SK-N-MC (cell line): ENCODE measurements around the gene NOC2L.

ENCODE experiments used
- EZH2 ChIP-seq: fragments of 200-600 bp; sonication (generic); IDR thresholded peaks from one replicate; pipeline ENCODE4 v1.6.1; 2017; ENCODE audit warnings: antibody characterized with exemption
- POLR2AphosphoS5 ChIP-seq: IDR thresholded peaks from 2 replicates; pipeline ENCODE4 v1.6.1; 2012; ENCODE audit warnings: mild to moderate bottlenecking, low read depth, low read length, borderline replicate concordance

DNA sequence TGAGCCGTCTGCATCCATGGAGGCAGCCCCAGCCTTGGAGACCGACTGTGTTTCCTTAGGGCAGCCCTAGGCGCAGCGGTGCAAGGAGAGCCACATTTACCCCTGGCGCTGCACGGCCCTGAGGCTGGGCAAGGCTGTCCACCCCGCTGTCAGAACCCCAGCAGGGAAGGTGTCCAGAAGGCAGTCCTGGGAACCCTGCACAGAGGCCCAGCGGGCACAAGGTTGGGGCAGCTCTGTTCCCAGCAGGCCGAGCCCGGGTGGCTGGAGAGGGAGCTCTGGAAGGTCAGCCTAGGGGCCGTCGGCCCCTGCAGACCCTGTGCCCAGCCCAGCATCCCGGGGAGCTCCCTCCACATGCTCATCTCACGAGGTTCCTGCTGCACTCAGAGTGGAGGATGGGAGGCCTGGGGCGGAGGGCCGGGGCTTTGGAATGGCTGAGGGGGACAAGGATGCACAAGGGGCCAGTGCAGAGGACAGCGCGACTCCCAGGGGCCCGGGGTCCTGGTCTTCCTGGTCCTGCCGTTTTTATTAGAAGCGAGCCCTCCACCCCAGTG, 55.3 kb downstream of the NOC2L start:
- TF ChIP-seq POLR2AphosphoS5 (no peak), EZH2 (no peak)
